Caki2 (cell line): Measurements from ENCODE around the gene COLEC11. TPM values are rescaled to one million over a fixed set of nuclear protein-coding genes. Genes with fewer than 3 reads are reported as not detected.
"Not testable (repeated sequence)": the region's sequence is repeated elsewhere in the genome, so short reads cannot be mapped to it uniquely, and the experiment has no call there.

Experiments
- DNase-seq: peaks from one replicate; pipeline ENCODE4 v3.0.0-alpha.2; 2015; ENCODE audit warnings: low read depth
- in situ Hi-C: cut with HindIII; loops from 2 replicates; pipeline ENCODE4 v1.10.0; 2016; ENCODE audit warnings: low sequenced_read_pairs, low pct_unique_long_range_greater_than_20kb, mixed read lengths
- total RNA-seq: library from RNA; depleted of rRNA; stranded (reverse); fragments of >200 nt; shearing (Covaris generic); gene quantifications from 2 replicates; pipeline ENCODE4 v1.2.3, GENCODE V29; 2014; ENCODE audit warnings: low replicate concordance

COLEC11 gene
- total RNA-seq, 1 experiment from 2014 or later: not detected

DNA sequence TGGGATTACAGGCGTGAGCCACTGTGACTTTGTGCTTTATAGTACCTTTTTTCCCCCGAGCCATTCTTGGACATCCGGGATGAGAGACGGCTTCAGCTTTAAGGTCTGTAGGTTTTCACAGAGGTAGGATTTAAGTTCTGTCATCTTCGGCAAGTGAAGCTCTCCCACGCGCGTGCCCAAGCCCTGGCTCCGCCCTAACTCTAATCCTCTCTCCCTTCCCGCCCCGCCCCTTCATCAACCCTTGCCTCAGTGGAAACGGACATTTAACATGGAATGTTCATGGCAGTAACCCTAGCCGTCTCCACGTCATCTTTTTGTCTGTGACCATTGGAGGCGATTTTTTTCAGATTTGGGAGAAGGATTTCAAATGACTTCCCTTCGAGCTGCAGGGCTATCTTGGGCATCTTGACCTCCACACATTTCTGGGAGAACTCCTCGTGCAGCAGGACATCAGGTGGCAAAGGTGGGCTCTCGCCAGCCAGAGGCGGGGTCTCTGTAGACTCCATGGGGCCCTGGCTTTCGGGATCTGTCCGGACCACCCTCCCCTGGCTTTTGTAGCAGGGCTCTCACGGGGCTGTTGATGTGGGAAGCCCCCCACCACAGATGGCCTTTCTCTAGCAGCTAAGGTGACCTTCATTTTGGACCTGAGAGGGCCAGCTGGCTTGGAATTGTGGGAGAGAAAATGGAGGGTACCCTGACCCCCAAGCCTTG, 6.8 kb downstream of the COLEC11 start:
- in situ Hi-C loops: no loop called here

DNA sequence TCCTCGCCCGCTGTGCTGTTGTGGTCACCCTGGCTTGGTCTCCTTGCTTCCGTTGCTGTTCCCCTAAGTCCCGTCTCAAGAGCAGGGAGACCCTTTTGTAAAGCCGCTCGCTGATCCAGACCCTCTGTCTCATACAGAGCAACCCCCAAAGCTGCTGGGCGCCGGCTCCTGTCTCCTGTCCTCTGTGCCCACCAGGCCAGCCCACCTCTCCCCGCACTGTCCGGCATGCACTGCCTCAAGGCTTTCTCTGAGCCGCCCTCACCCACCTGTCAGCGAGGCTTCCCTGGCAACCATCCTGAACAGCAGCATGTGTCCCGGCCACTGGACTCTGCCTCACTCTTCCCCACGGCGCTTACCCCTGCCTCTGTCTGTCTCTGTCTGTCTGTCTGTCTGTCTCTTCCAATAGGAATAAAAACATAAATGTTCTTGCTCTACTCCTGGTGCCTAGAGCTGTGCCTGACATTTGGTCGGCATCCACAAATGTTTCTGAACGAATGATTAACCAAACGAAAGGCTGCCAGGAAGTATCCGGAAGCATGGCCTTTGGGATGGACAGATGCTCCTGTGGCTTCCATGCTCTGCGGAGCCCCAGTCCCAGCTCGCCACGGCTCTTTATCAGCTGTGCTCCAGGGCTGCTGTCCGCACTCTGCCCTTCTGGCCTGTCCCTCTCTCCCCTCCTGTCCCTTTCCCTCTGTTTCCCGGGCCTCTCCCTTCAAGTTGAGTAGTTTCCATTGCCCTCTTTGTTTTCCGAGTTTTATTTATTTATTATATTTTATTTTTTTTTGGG, 7.8 kb downstream of the COLEC11 start:
- DNase-seq: no peak
- in situ Hi-C loops: no loop called here

More for the DNA sequence above, 6.8 kb downstream of the COLEC11 start:
- DNase-seq: no peak

DNA sequence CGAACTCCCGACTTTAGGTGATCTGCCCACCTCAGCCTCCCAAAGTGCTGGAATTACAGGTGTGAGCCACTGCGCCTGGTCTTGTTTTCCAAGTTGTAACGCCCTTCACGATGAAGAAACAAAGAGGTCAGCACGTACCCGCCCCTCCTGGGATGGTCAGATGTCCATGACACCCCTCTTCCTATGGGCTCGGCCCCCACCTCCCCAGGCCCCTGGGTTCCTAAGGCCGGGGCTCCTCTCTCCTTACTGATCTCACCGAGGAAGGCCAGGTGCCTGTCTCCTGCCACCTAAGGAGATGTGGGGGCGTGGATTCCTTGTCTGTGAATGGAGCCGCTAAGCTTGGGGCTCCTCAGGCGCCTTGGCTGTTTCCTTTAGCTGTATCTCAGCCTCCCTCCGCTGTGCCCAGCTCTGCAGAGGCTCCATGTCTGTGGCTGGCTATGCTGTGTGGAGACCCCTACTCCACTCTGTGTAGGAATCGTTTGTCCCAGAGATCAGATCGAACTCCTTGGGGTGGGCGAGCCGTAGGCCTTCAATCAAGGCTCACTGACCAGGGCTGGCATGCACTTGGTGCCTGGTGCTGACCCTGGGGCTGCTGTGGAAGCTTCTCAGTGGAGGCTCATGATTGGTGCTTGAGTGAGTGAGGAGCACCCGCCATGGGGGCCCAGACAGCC, 8.8 kb downstream of the COLEC11 start:
- in situ Hi-C loops: no loop called here
- DNase-seq: no peak

DNA sequence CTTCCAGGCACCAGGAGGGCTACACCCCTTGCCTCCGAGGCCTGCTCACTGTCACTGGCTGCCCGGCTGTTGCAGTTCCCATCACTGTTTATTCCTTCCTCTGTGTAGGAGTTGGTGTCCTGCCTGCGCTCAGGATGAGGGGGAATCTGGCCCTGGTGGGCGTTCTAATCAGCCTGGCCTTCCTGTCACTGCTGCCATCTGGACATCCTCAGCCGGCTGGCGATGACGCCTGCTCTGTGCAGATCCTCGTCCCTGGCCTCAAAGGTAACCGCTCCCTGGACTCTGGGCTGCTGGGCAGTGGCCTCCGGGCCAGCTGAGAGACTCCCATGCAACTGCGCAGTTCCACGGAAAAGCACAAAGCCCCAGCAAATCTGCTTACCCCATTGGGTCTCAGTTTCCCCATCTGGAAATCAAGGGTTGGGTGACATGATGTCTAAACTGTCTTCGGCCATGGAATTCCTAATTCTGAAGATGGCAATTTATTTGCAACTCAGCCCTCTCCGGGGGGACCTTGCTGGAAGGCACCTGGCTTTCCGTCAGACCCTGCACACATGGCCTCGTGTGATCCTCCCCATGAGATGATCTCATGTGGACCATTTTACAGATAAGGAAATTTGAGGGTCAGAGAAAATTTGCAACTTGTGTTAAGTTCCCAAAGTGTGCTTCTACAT, 9.4 kb downstream of the COLEC11 start:
- in situ Hi-C loops: no loop called here
- DNase-seq: no peak

DNA sequence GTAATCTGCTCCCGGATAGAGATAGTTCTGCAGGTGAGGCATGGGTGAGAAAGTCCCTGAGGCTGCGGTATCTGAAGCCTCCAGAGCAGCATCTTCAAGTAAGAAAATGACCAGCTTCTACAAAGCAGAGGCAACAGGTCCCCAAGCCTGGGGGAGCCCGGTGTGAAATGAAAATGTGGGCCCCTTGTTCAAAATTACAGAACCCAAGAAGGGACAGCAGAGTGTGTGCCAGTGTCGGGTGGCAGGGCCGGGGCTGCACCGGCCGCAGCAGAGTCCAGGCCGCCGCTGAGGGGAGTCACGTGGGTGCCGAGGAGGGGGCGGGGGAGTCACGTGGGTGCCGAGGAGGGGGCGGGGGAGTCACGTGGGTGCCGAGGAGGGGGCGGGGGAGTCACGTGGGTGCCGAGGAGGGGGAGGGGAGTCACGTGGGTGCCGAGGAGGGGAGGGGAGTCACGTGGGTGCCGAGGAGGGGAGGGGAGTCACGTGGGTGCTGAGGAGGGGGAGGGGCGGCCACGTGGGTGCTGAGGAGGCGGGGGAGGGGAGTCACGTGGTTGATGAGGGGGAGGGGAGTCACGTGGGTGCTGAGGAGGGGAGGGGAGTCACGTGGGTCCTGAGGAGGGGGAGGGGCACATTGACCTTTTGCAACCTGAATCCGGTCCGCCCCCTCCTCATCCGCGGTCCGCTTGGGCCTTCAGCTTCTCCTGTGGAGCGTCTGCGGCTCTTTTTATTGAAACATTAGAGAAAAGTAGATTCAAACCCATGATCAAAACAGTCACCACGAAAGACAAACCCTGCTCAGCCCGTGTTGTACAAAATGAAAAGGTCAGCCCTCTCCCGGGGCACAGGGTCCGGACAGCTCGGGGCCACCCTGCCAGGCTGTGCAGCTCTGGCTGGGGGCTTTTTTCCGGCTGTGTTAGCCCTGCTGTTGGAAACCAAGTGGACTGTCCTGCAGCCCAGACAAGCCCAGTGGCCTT, 10.4 kb downstream of the COLEC11 start:
- DNase-seq: peak; percentile 75

DNA sequence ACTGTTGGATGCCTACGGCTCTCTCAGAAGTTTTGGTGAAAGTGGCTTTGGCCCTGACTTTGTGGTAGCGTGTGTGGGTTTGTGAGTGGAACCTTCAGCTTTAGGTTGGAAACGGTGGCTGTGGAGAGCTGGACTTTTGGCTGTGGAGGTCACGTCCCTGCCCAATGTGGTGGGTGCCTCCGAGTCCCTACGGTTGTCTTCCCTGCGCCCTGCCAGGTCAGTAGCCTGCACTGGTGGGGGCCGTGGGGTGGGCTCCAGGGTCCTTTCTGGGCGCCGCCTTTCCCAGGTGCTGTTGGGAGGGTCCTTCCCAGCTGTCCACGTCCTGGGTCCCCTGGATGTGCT, 11.1 kb downstream of the COLEC11 start:
- no peak for DNase-seq
- in situ Hi-C loops: no loop called here

More for the DNA sequence above, 10.4 kb downstream of the COLEC11 start:
- in situ Hi-C loops: no loop called here

DNA sequence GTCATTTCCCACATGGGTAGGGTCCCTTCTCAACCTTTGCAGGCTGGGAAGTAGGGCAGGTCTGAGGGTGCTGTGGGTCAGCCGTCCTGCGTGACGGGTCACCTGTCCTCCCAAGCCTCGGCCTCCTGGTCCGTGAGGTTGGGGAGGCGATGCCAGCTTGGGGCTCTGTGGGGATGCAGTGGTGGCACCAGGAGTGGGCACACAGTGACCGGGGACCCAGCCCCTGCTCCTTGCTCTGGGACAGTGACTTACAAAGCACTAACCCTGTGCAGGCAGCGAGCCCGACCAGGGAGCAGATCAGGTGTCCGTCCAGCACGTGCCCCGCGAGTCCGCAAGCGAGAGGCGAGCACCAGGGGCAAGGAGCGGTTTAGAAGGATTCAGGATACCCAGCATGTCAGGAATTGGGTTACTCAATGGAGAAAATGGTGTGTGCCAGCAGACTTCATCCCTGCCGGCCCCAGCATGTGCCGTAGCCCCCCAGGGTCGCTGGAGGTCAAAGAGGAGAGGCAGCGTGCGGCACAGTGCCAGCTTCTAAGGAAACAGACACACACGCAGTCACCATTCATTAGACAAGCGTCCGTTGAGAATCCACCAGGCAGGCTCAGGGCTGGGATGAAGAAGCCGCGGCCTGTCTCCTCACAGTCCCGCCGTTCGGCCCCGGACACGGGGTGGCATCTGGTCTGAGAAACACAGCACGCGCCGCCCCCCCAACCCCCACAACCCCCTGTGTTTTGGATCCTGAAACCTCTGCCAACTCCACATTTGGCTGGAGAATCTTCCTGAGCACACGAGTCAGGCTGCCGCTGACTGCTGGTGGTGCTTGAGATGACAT, 11.7 kb downstream of the COLEC11 start:
- in situ Hi-C loops: no loop called here
- DNase-seq: no peak

DNA sequence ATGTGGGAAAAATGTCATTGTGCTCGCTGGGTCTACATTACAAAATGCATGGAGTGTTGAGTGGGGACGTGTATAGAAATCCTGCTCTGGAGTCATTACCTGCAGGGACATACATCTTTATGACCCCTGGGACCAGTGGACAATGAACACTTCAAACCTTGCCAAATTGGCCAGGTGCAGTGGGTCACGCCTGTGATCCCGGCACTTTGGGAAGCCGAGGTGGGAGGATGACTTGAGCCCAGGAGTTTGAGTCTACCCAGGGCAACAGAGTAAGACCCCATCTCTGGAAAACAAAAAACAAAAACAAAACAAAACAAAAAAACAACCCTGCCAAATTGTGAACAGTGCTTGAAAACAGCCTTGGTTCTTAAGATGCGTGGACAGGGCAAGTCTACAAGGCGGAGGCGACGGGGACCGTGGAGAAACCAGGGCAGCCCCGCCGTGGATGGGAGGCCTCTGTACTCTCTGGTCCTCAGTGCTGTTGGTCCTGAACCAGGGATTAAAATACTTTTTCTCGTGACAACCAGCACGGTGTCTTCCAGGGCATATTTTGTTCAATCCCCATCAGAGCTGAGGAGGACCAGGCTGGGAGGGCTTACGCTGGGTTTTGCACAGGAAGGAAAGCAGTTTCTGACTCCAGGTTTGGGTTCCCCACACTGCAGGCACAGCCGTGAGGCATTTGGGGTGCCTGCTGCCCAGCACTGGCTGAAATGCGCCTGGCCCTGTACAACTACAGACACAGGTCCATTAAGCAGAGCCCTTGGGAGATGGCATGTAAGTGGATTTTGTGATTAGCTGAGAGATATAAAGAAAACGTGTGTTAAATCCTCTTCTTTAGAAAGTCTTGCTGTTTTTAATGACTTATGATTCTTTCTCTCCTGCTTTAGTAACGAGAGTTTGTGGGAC, 13.7 kb downstream of the COLEC11 start:
- no peak for DNase-seq
- in situ Hi-C loops: no loop called here

DNA sequence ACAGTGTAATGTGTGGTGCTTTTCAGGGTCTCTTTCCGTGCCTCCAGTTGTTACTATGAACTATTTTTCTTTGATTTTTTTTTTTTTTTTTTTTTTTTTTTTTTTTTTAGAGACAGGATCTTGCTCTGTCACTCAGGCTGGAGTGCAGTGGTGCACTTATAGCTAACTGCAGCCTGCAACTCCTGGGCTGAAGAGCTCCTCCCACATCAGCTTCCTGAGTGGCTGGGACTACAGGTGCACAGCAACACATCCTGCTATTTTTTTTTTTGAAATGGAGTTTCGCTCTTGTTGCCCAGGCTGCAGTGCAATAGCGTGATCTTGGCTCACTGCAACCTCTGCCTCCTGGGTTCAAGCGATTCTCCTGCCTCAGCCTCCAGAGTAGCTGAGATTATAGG, 14.4 kb downstream of the COLEC11 start:
- in situ Hi-C loops, DNase-seq: not testable (repeated sequence)

DNA sequence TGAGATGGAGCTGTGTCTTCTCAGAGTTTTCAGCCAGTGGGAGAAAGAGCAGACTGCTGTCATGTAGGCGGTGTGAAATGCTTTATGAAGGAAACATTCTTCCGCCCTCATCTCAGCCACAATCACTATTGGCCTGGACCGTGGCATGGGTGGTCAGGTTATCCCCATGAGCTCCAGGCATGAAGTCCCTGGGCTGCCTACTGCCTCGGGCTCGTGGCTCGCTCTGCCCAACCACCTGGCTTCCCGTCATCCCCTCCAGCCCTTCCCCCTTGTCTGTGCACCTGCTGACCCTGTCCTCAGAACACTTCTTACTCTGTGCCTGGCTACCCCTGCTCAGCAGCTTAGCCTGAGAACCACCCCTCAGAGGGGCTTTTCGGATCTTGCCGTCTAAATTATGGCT, 15.5 kb downstream of the COLEC11 start:
- in situ Hi-C loops: no loop called here
- DNase-seq: no peak

DNA sequence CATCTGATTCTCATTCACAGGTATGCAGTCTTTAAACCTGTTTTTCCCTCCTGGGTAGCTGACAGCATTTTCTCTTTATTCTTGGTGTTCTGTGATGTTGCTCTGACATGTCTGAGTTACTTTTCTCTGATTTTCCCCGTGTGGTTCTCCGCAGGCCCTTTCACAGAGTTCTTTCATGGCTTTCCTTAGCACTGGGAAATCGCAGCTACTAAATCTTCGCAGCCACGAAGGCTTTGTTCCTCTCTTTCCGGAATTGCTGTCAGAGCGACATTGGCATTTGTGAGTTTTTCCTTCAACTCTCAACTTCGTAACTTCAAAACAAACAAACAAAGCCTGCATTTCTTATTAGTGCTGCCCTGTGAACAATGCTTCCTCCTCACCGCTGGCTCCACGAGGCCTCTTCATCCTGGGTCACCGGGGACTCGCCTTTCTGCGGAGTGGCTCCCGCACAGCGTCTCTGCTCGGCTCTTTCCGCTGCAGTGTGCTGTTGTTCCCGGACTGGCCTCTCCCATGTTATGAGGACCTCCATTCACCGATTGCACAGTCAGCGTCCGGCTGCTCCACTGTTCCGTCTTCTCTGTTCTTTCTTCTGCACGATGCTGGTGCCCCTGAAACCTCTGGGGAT, 16.1 kb downstream of the COLEC11 start:
- in situ Hi-C loops: no loop called here
- no peak for DNase-seq

DNA sequence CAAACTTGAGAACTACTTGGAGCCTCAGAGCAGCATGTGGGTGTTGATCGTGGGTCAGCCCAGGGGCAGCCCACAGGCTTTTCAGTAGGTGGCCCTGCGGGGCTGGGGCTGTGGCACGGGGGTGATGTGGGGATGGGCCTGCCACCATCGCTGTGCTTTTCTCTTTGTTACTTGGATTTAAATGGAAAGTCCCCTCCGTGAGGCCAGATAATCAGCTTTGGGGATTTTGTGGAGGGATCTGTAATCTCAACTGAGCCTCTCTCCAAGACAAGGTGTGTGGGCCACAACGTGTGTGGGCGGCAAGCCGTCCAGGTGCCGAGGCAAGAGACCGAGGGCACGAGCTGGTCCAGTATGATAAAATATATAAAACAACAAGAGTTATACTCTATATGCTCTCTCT, 16.7 kb downstream of the COLEC11 start:
- in situ Hi-C loops: no loop called here
- no peak for DNase-seq

DNA sequence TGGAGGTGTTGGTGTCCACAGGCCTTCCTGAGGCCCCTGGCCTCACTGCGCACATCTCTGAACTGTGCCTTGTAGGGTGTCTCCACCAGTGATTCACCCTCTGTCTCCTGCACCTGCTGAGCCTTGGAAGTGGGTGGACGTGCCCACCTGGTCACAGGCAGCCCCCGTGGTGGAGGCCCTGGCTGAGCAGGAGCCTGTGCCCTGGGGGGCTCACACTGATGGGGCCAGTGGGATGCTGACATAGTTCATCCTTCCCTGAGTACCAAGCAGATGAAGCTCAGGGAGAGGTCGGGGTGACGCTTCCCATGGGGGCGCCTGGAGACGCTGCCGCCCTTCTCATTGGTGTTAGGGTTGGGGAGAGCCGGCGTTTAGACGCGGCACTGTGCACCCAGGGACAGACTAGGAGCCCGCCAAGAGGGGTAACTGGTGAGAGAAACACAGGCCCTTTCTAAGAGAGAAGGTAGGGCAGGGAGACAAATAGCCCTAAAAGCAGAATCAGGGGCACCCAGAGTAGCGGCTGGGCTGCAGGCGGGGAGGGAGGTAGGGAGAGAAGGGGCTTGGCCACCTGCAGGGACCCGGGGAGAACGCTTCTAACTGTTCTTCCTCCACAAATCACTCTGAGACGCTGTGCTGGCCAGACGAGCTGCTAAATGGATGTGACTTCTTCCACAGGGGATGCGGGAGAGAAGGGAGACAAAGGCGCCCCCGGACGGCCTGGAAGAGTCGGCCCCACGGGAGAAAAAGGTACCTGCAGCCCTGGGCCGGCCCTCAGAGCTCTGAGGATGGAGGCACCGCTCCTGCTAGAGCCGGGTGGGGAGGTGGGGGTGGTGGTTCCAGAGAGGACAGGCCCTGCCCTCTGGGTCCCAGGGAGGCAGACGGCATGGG, 18.0 kb downstream of the COLEC11 start:
- no peak for DNase-seq
- in situ Hi-C loops: no loop called here

DNA sequence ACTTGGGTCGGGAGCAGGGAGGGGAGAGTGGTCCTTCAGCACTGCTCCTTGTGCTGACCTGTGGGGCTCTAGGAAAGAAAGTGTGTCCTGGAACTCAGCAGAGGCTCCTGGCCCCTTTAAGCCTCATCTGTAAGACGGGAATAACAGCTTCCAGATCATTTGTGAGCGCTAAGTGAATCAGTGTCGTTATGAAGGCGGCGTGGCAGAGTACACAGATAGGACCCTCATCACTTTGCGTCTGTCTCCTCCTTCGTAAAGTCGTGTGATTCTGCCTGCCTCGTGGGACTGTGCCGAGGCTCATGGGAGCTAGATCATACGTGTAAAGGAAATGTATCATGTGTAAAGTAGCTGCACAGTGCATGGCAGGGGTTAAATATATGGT, 18.6 kb downstream of the COLEC11 start:
- in situ Hi-C loops: no loop called here
- DNase-seq: no peak

DNA sequence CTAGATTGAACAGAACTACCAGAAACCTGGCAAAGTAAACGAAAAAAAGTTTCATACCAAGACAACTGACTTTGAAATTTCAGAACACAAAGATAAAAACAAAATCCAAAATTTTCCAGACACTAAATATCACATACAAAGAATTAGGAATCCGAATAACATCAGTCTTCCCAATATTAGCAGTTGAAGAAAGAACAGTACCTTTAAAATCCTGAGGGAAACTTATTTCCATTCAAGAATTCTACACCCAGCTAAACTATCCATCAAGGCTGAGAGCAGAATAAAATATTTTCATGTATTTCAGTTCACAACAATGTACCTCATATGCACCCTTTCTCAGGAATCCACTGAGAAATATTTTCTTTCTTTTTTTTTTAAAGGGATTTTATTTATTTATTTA, 19.8 kb downstream of the COLEC11 start:
- DNase-seq, in situ Hi-C loops: not testable (repeated sequence)
